AG09319 (cell line): ENCODE measurements around the gene SLC25A46.
A peak's percentile ranks its signal among the peaks of the same experiment; 100 is the strongest.
"Not testable (repeated sequence)": the region's sequence is repeated elsewhere in the genome, so short reads cannot be mapped to it uniquely, and the experiment has no call there.

Experiments
- DNase-seq: peaks from one replicate; pipeline ENCODE4 v3.0.0-alpha.2; 2010; ENCODE audit warnings: low read depth; ENCODE audit errors: extremely low read depth
- TF ChIP-seq, protein P1 (sequence below): IDR thresholded peaks from 2 replicates; pipeline ENCODE4 v1.5.1; 2011; ENCODE audit warnings: low read depth, mild to moderate bottlenecking, inconsistent platforms, low read length, moderate library complexity

The SLC25A46 gene

DNA sequence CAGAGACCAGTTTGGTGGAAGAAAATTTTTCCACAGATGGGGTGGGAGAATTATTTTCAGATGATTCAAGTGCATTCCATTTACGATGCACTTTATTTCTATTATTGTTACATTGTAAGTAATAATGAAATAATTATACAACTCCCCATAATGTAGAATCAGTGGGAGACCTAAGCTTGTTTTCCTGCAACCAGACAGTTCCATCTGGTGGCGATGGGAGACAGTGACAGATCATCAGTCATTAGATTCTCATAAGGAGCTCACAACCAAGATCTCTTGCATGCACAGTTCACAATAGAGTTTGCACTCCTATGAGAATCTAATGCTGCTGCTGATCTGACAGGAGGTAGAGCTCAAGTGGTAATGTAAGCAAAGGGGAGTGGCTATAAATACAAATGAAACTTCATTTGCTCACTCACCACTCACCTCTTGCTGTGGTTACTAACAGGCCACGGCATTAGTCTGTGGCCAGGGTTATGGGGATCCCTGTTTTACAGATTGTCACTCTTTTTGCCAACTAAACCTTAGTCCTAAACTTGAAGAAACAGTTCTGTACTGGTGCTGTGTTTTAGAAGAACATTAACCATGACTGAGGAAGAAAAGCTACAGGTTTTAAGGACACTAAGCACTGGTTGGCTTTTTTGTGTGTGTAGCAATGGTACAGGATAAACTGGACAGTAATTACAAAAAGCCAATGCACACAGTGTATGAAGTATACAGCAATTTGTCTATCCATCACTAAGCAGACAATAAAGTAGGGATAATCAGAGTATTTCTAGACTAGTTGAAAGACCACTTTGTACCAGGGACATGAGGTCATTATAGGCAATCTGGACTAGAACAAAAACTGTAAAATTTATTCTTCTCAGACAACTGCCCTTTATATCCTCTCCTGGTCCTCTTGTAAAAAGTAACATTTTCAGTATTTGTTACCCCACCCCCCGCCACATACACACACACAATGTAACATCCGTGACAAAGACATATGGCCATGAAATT lies 22.3 kb upstream of the SLC25A46 start:
- TF ChIP-seq, protein P1, sequence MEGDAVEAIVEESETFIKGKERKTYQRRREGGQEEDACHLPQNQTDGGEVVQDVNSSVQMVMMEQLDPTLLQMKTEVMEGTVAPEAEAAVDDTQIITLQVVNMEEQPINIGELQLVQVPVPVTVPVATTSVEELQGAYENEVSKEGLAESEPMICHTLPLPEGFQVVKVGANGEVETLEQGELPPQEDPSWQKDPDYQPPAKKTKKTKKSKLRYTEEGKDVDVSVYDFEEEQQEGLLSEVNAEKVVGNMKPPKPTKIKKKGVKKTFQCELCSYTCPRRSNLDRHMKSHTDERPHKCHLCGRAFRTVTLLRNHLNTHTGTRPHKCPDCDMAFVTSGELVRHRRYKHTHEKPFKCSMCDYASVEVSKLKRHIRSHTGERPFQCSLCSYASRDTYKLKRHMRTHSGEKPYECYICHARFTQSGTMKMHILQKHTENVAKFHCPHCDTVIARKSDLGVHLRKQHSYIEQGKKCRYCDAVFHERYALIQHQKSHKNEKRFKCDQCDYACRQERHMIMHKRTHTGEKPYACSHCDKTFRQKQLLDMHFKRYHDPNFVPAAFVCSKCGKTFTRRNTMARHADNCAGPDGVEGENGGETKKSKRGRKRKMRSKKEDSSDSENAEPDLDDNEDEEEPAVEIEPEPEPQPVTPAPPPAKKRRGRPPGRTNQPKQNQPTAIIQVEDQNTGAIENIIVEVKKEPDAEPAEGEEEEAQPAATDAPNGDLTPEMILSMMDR = no peak
- DNase-seq = no peak

DNA sequence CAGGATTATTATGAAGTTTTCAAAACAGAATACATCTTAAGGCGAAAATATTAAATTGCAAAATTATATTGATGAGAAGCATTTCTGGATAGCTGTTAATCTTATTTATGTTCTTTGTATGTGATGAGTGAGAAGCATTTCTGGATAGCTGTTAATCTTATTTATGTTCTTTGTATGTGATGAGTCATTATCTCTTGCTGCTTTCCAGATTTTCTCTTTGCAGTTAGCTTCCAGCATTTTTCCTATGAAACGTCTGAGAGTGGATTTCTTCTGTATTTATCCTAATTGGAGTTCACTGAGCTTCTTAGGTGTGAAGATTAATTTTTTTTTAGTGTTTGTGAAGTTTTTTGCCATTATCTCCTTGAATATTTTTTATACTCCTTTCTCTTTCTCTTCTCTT lies 20.5 kb upstream of the SLC25A46 start:
- TF ChIP-seq, protein P1 = no peak
- DNase-seq = no peak

DNA sequence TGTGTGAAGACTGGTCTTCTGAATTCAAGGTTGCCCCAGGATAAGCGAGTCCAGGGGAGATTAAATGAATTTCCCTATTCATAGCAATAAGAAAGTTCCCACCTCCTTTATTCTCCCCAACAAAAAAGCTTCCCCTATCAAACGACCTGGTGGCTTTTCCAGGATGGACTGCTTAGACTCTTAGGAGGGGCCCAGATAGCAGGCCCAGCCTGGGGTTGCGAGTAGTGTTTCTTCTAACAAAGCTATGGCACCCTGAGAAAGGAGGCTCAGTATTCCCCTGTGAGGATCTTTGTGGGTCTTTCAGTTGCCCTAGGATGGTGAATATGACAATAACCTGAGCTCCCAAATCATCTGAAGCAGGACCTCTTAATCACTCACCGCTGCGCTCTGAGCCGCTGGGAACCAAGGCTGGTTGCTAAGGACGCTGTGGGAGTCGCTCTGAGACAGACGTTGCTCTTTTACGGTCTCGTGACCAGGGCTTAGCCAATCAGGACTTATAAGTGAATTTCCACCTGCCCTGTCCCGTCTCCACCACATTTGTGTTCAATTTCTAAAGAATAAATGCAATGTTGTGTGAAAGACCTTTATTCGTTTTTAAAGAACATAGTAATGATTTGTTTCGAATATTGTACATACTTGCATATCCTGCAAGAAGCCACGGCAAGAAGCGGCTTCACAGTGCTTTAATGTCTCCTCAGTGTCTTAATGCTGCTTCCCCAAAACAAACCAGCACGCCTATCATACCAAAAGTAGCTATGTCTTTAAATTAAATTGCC lies 12.4 kb upstream of the SLC25A46 start, which contains the start of gene TMEM232:
Gene TMEM232, minus strand, starts transcription at position 423 of the 776 bp plus-strand sequence. CDS start 59,319 bp downstream, outside the sequence.
- TF ChIP-seq, protein P1 = no peak
- DNase-seq = no peak

DNA sequence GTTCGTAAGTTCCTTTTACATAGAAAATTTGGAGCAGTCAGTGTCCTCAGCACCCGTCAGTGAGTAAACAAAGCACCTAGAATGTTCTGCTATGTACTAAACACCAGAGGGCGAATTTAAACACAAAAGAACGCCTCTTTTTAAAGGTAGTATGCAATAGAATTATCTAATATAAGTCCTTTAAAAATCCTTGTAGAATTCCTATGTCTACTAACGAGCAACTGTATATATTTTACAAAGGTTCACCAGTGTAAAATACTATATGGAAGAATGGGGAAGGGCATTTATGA lies 11.8 kb upstream of the SLC25A46 start:
- no peak for DNase-seq
- TF ChIP-seq, protein P1 = peak; percentile 1; the same call in 1 of the 2 replicates

DNA sequence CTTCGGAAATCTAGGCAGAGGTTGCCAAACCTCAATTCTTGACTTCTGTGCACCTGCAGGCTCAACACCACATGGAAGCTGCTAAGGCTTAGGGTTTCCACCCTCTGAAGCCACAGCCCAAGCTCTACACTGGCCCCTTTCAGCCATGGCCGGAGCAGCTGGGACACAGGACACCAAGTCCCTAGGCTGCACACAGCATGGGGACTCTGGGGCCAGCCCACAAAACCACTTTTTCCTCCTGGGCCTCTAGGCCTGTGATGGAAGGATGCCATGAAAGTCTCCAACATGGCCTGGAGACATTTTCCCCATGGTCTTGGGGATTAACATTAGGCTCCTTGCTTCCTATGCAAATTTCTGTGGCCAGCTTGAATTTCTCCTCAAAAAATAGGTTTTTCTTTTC lies 7.3 kb upstream of the SLC25A46 start:
- not testable (repeated sequence) for DNase-seq

DNA sequence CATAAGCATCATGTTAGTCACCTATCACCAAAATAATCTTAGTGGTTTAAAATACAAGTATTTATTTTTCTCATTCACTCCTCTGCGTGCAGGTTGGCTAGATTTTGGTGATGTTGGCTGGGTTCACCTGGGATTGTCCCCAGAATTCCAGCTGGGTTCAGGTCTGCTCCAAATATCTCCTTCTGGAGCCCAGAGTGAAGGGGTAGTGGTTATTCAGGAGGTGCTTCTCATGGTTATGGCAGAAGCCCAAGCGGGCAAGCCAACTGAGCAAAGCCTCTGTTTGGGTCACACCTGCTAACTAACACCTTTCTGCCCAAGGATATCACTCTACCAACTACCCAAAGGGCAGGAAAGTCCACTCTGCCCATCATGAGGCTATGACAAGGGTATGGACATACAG lies 4.7 kb upstream of the SLC25A46 start:
- no peak for DNase-seq
- TF ChIP-seq, protein P1 = no peak

DNA sequence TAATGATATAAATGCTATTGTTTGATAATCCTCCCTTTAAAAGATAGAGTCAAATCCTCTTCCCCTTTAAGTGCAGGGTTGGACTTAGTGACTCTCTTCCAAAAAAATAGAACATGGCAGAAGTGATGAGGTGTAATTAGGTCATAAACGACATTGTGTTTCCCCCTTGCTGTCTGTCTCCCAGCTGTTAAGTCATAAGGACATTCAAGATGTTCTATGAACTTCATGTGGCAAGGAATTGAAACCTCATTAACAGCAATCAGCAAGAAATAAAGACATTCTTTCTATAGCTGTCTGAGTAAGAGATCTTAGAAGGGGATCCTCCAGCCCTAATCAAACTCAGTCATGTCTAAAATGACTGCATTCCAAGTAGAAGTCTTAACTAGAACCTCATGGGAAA lies 3.3 kb upstream of the SLC25A46 start:
- TF ChIP-seq, protein P1 = no peak
- no peak for DNase-seq
